ENCODE data around the gene DNAAF2.
A peak's percentile ranks its signal among the peaks of the same experiment; 100 is the strongest.

The DNAAF2 gene

DNA sequence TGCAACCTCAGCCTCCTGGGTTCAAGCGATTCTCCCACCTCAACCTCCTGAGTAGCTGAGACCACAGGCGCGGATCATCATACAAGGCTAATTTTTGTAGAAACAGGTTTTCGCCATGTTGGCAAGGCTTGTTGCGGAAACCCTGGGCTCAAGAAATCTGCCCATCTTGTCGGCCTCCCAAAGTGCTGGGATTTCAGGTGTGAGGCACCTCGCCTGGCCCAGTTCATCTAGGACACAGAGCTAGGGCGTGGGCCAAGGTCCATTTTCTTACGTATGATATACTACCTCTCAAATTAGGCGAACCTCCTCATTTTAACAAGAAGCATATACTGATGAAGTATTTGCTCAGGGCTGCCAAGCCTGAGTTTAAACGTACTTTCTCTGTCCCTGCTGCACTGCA lies 51.0 kb downstream of the DNAAF2 start:
- Histone ChIP-seq H3K4me1 (peaks cover 45% of the 10 kb centered on the region), H4K20me1 (peaks cover 69% of the 10 kb centered on the region), H3K27ac (0 out of 2 replicates have a peak overlapping the region, but pooled peaks have one; percentile 98), H3K36me3 (peaks cover 61% of the 10 kb centered on the region), H3K9ac (peak overlapping the region; percentile 98), H3K27me3 (no peaks in the 10 kb centered on the region), H3K9me3 (no peaks in the 10 kb centered on the region), H3K4me2 (peak overlapping the region; percentile 91), H3K4me3 (peak overlapping the region; percentile 81)
- TF ChIP-seq Cebpa-rat (IDR thresholded peaks at IDR 0.05): no peak

DNA sequence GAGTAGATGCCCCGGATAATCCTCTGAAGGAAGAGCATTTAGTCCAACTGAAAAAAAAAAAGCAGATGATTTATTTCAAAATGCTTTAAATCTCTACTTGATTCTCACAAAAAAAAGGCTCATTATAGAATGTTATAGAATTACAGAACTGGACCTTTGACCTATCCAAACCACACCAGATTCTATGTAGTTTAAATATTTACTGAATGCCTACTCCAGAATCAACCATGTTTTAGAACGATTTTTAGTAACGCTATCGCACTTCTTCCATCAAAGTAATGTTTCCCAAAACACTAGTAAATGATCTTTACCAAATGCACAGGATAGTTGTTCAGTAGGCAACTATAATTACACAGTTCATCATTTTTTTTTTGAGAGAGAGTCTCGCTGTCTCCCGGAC lies 51.4 kb downstream of the DNAAF2 start:
- H3K9ac ChIP-seq: peak overlapping the region; percentile 98; the same call in 1 of the 2 replicates
- H4K20me1 ChIP-seq: peaks cover 74% of the 10 kb centered on the region
- H3K4me1 ChIP-seq: peaks cover 45% of the 10 kb centered on the region
- TF ChIP-seq Cebpa-rat (IDR thresholded peaks at IDR 0.05): no peak
- no peak overlapping the region for H3K27ac ChIP-seq
- no peaks in the 10 kb centered on the region for H3K9me3 ChIP-seq
- no peaks in the 10 kb centered on the region for H3K27me3 ChIP-seq
- H3K4me2 ChIP-seq: peak overlapping the region; percentile 91
- H3K36me3 ChIP-seq: peaks cover 65% of the 10 kb centered on the region
- peak overlapping the region; percentile 81 for H3K4me3 ChIP-seq

DNA sequence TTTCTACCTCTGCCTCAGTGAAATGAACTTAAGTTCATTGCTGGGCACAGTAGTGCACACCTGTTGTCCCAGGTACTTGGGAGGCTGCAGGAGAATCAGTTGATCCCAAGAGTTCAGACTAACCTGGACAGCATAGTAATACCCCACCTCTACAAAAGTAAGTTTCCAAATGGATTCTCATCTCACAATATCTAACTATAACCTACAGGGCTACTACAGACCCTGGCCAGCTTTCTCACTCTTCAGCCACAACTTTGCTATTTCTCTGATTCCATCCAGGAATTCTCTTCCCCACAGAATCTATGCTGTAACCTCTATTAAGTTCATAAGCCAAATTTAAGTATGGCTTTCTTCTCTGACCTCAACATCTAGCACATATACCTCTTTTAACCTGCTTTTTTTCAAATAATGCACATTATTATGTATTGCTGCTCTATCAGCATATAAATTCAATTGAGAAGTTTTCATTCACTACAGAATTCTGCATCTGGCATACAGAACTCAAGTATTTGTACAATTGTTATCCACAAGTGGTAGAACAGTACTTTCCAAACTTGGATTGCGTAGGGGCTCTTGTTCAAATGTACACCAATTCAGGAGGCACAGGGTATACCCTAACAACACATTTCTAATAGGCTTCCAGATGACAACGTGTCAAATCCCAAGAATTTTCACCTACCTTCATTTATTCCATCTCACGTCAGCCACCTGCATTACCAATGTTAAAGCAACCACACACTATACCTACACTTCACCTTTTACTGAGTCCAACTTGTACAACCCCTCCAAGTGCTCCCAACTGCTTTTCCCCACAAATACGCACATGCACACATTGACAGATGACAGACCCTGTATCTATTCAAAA lies 52.7 kb downstream of the DNAAF2 start:
- Histone ChIP-seq H3K27me3 (no peaks in the 10 kb centered on the region), H3K9me3 (no peaks in the 10 kb centered on the region), H3K4me1 (peaks cover 45% of the 10 kb centered on the region), H3K9ac (no peak overlapping the region; the same call in 1 of the 2 replicates), H3K4me3 (no peak overlapping the region), H3K27ac (no peak overlapping the region), H4K20me1 (peaks cover 86% of the 10 kb centered on the region), H3K4me2 (0 out of 2 replicates have a peak overlapping the region, but pooled peaks have one; percentile 18), H3K36me3 (peaks cover 73% of the 10 kb centered on the region)
- TF ChIP-seq Cebpa-rat (IDR thresholded peaks at IDR 0.05): no peak

DNA sequence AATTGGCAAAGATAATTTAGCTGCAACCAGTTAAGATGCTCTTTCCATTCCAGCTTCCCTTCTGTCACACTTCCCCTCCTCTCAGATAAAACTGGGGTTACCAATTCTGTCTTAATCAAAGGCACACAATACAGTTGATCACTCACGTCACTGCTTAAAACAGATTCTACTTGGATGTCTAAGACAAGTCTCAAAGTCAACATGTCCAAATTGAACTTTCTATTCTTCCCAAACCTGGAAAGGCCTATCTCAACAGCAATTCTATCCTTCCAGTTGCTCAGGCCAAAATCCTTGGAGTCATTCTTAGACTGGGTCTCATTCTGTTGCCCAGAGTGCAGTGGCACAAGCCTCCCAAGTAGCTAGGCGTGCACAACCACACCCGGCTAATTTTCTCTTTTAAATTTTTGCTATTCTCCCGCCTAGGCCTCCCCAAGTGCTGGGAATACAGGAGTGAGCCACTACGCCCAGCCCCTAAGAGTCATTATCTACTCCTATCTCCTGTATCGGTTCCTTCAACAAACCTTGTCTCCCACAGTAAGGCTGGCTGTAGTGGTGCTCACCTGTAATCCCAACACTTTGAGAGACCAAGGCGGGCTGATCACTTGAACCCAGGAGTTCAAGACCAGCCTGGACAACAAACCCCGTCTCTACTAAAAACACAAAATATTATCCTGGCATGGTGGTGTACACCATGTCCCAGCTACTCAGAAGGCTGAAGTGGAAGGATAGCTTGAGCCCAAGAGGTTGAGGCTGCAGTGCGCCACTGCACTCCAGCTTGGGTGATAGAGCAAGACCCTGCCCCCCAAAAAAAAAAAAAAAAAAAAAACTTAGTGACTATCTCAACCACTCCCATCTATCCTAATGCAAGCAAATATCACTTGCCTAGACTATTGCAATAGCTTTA lies 53.6 kb downstream of the DNAAF2 start:
- peaks cover 94% of the 10 kb centered on the region for H4K20me1 ChIP-seq
- H3K9ac ChIP-seq: no peak overlapping the region
- H3K4me1 ChIP-seq: peaks cover 45% of the 10 kb centered on the region

DNA sequence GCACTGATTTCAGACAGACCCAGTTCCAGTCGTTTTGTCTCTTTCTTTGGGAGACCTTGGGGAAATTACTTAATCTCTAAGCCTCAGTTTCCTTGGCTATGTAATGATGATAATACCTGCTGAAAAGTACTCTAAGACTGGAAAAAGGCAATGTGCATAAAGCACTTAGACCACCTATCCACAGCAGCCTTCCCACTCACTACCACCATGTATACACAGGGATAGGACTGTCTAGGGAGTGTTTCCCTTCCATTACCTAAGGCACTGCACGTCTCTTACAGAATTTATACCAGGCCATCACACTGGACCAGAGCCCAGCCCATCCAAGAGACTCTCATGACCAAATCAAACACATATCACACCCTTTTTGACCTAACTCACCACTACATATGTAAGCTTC lies 55.2 kb downstream of the DNAAF2 start:
- Histone ChIP-seq H3K4me1 (peaks cover 42% of the 10 kb centered on the region), H3K4me2 (0 out of 2 replicates have a peak overlapping the region, but pooled peaks have one; percentile 1), H3K27me3 (no peaks in the 10 kb centered on the region), H3K36me3 (peaks cover 94% of the 10 kb centered on the region), H3K4me3 (no peak overlapping the region), H3K9ac (no peak overlapping the region), H3K9me3 (no peaks in the 10 kb centered on the region), H3K27ac (no peak overlapping the region), H4K20me1 (peaks cover 82% of the 10 kb centered on the region)
- TF ChIP-seq Cebpa-rat (IDR thresholded peaks at IDR 0.05): no peak

More for the DNA sequence above, 53.6 kb downstream of the DNAAF2 start:
- Histone ChIP-seq H3K36me3 (peaks cover 82% of the 10 kb centered on the region), H3K4me3 (no peak overlapping the region), H3K9me3 (no peaks in the 10 kb centered on the region), H3K27me3 (no peaks in the 10 kb centered on the region), H3K4me2 (0 out of 2 replicates have a peak overlapping the region, but pooled peaks have one; percentile 2), H3K27ac (no peak overlapping the region)
- no peak for TF ChIP-seq Cebpa-rat (IDR thresholded peaks at IDR 0.05)

DNA sequence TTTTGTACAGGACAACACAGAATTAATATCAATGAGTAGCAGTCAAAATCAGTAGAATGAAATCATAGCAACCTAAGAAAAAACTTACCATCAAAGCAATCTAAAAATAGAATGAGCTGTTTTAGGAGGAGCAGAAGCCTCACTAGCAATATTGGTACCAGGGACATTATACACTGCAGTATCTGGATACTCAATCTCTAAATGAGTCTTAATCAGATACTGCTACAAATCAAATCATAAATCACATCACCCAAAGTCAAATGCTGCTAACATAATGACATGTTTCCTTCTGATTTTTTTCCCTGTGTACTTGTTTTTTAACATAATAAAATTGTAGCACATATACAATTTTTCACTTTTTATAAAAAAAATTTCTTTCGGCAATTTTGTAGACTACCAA lies 56.9 kb downstream of the DNAAF2 start:
- TF ChIP-seq Cebpa-rat (IDR thresholded peaks at IDR 0.05): no peak
- peaks cover 65% of the 10 kb centered on the region for H4K20me1 ChIP-seq
- peaks cover 95% of the 10 kb centered on the region for H3K36me3 ChIP-seq

More for the DNA sequence above, 56.9 kb downstream of the DNAAF2 start:
- Histone ChIP-seq H3K4me2 (no peak overlapping the region), H3K4me3 (no peak overlapping the region), H3K9ac (no peak overlapping the region), H3K27ac (no peak overlapping the region), H3K27me3 (no peaks in the 10 kb centered on the region), H3K4me1 (peaks cover 25% of the 10 kb centered on the region), H3K9me3 (peaks cover under 1% of the 10 kb centered on the region; the same call in 1 of the 2 replicates)
